GM19455 (cell line): ENCODE results near the gene ADAMTS5.

Experiments
- ATAC-seq: cut with Tn5 transposase; IDR thresholded peaks from one replicate; pipeline ENCODE4 v1.9.1; 2021; ENCODE audit not compliant: unreplicated experiment

ADAMTS5 gene

DNA sequence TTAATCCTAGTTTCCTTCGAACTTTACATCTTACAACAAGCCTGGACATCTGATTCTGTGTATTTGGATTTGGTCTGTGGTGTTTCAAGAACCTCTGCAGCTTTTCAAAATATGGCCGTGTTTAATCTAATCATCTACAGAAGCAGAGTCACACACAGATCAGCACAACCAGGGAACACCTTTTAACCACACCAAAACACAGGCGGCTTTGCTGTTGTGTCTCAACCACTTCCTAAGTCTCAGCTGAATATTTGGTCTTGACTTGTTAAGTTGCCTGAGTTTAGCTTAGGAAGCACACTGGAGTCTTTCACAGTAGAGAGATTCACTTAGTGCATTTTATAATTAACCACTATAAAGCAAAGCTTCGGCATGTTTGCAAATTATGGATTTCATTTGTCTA, 17.1 kb downstream of the ADAMTS5 start:
- ATAC-seq = no peak

GRCh38 chr21:26948194-26948593, 18.7 kb downstream of the ADAMTS5 start:
- no peak for ATAC-seq

DNA sequence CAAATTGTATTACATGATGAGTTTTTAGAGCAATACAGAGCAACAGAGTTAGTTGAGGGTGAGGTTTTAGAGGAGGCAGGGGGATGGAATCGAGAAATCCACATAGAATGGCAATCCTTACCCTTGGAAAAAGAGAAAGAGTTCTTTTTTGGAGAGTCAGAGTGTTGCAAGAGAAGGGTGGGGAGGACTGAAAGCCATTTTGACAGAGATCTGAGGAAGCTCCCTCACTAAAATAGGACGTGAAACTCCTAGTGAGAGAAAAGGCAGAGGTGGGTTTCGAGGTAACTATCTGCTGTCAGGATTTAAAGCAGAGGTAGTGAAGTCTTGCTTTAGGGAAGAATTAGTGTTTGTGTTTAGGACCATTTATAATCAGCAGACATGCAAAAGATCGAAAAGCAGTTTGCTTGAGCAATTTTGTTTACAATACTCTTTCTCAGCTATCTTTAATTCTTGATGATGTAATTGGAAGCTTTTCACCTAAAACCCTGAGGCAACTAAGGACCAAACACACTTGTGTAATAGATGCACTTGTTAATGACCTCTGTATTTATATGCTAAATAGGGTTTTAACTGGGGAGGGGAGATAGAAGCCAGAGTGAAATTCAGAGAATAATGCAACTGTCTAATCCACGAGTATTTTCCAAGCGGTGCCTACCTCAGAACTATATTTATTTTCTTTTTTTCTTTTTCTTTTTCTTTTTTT, 20.0 kb downstream of the ADAMTS5 start:
- ATAC-seq = no peak

DNA sequence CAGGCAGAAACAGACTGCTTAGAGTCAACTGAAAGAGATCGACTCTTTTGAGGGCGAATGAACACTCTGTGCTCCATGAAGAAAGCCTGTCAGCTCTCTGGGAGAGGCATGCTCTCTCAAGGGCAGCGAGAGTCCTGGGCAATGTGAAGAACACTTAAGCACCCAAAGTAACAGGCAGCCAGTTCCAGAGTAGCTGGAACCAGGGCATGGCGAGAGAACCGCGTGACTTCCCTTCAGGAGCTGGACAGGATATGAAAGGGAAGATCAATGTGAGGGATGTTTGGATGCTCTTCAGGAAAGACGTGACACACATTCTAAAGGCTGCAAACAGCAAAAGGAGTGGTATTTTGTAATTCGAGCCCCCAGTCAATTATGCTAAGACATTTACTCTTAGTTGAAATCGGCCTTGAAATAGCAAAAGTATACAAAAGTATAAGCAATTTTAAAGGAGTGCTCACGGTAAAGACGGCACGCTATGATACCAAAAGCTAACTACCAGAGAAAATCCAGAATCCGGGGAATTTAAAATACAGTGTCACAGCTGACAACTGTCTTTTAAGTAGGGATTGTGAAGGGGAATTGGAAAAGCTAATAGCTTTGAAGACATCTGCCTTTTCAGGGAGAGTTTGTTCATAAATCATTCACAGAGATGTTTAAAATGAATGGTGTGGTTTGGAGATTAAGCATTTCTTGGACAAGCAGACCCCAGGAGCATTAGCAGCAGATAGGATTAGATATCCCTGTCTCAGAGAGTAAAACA, 20.8 kb downstream of the ADAMTS5 start:
- ATAC-seq = no peak

GRCh38 chr21:26943921-26944320, 23.0 kb downstream of the ADAMTS5 start:
- no peak for ATAC-seq

DNA sequence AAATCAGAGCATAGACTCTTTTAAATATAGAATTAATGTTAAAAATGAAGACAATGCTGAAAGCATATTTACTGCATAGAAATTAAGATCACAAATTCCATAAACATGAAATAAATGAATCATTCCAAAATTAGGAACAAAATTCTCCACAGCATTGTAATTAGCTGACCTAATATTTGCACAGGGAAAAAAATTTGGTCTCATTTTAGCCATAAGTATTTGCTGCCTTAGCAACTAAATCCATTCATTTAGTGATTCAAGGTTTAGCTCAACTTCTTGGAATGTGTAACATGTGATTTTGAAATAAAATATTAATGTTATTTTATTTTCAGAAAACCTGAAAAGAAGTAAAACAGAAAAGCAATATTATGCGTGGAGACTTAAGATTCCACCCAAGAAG, 25.5 kb downstream of the ADAMTS5 start:
- ATAC-seq = no peak

- ATAC-seq = no peak
These were observed 27.2 kb downstream of the ADAMTS5 start for GRCh38 chr21:26939601-26940111.

- no peak for ATAC-seq
These were observed 30.2 kb downstream of the ADAMTS5 start for GRCh38 chr21:26936641-26937040.

DNA sequence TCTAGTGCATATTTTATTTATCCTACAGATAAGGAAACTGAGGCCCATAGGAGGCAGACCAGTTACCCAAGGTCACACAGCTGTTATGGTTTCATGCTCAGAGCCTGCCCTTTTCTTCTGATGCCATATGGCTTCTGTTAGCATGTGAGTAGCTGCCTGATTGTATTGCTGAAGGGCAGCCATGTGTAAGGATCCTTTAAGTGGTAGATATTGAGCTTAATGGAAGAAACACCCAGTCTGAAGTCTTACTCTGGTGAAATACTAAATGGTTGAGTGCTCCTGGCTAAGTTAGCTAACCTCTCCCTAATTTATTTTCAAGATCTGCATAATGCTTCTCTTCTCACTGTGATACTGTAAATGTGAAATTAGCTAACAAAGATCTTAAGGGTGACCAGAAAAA, 30.9 kb downstream of the ADAMTS5 start:
- no peak for ATAC-seq

- ATAC-seq = no peak
These were observed 32.5 kb downstream of the ADAMTS5 start for GRCh38 chr21:26934383-26934782.

GRCh38 chr21:26933448-26933847, 33.4 kb downstream of the ADAMTS5 start:
- no peak for ATAC-seq

DNA sequence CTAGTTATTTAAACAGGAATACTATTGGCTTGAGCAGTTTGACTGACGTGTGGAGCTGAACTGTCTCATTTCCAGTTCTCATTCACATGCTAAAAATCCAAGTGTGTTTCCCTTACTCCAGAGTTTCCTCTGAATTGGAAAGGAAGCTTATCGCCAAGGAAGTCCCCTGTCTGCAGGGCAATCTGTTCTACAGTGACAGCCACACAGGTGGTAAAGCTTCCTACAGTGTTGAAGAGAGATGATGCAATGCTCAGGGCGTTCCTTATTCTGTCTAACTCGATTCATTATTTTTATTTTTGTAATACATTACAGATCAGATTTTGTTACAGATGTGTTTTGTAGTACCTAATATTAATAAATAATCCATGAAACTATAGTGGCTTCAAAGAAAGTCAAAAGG, 41.3 kb downstream of the ADAMTS5 start:
- no peak for ATAC-seq

GRCh38 chr21:26925122-26925521, 41.8 kb downstream of the ADAMTS5 start:
- no peak for ATAC-seq

GRCh38 chr21:26923986-26924385, 42.9 kb downstream of the ADAMTS5 start:
- ATAC-seq = no peak

DNA sequence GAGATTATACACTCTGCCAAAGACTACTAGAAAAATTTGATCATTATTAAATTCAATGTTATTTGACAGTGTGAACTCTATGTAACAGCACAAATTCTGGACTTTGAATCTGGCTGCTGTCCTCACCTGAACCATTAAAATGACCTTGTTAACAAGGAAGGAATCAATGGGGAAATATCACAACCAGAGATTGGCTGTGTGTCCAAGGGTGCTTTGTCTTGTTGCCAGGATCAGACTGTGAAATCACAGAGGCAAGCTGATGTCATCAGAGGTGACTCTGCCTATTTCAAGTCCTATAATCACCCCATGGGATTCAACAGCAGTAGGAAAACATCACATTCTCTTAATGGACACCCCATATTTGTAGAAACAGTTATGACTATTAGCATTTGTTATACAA, 46.8 kb downstream of the ADAMTS5 start:
- ATAC-seq = no peak

DNA sequence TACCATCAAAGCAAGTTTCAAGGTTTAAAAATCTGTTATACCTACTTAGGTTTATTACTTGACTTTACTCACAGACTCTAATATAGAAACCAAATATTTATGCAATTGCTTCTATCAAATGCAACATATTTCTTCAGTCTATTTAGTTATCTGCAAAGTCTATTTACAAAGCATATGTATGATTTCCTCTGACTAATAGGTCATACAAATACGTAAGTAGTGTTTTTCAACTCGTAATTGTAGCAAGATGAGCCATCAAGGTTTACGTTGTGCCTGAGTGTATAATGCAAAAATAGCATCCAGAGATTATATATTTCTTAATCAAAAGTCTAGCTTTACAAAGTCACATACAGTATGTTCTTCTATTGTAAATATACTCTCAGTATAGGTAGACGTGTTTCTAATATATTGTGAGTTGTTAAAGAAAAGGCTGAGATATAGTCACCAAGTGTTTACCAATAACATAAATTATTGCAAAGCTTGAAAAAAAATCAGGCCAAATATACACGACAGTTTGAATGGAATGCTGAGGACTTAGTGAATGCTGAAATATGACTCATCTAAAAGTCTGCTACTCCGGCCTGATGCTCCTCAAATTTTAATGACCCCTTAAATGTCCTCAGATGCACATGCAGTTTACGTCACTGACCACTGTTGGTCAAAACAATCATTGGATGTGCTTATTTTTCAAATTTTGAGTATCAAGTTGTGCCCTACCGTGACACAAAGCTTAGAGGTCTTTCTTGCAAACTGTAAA, 48.4 kb downstream of the ADAMTS5 start:
- no peak for ATAC-seq

- ATAC-seq = no peak
These were observed 50.1 kb downstream of the ADAMTS5 start for GRCh38 chr21:26916799-26917198.

- ATAC-seq = no peak
These were observed 52.3 kb downstream of the ADAMTS5 start for GRCh38 chr21:26914557-26914956.

DNA sequence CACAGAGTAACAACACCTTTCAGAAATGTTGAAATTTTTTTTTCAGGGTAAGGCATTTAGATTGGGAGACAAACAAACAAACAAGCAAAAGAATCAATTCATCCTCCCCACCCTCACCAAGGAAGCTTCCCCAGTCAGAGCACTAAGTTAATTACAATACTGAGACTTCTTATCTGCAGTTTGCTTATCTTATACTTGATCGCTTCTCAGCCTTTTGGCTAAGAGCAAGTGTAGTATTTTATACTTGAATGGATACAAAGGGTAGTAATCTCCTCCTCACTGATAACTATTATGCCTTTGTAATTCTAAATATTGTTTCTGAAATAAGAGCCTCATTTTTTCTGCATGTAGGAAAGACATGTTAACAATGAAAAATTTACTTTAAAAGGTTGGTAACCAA, 54.4 kb downstream of the ADAMTS5 start:
- ATAC-seq = no peak

DNA sequence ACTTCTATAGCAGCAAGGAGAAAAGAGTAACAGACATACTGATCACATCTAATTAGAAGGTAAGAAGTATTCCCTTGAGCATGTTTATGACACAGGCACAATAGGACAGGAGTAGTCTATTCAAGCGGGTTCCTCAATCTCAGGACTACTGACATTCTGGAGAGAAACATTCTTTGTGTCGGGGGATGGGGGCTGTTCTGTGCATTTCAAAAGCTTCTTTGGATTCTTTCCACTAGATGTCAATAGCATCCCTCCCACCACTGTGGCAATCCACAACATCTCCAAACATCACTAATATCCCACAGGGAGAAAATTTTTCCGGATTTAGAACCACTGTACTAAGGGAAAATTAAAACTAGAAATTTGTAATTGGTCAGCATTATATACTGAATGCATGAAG, 56.9 kb downstream of the ADAMTS5 start:
- ATAC-seq = no peak

- ATAC-seq = no peak
These were observed 65.9 kb downstream of the ADAMTS5 start for GRCh38 chr21:26900980-26901379.

GRCh38 chr21:26892151-26892550, 74.7 kb downstream of the ADAMTS5 start:
- no peak for ATAC-seq
